Fibroblast of mammary gland (primary cell): ENCODE data around the gene DOP1B.

Experiments
- DNase-seq: peaks from one replicate; pipeline ENCODE4 v3.0.0-alpha.2; 2010; ENCODE audit warnings: low read depth
- H3K4me3 ChIP-seq: 2 replicates; pipeline ENCODE4 v1.5.1; 2011; ENCODE audit warnings: low read depth, mild to moderate bottlenecking, low read length, moderate library complexity; ENCODE audit not compliant: control insufficient read depth
- CTCF ChIP-seq: conservative IDR thresholded peaks from 2 replicates; pipeline ENCODE4 v1.5.1; 2011; ENCODE audit warnings: low read depth, low read length, inconsistent platforms; ENCODE audit not compliant: control insufficient read depth, insufficient read depth

DOP1B gene

DNA sequence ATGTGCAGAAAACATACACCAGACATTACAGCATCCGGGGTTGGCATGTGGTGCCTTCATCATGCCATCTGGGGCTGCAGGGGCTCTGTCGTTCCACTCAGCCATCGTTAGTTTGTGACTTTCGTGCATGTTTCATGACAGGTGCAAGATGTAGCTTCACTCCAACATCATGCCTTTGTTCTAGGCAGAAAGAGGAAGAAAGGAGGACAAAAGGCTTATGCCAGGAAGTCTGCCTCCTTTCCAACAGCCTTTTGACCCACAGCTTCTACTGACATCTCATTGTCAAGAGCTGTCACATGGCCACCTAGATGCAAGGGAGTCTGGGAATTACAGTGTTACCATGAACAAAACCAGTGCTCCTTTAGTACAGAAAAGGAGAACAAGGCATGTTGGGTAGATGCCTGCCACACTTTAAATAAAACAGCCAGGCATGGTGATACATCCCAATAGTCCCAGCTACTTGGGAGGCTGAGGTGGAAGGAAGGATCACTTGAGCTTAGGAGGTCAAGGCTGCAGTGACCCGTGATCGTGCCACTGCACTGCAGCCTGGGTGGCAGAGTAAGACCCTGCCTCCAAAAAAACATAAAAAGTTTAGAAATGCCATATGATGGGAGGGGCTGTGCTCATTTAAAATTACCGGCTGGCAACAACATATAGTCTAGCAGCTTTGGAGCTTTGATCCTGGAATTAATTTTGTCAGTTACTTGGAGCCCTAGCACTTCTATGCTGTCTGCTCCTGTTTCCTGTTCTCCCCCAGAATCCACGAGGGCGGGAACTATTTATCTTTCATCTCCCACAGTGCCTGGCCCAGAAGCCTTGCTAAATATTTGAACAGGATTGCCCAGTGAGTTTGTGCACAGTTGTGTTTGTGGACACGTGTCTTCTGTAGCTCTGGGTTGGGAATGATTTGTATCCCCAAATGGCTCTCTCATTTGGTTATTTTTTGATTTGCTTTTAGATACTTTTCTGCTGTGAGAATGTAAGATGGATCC is 7.4 kb downstream of the DOP1B start:
- no peak overlapping the region for H3K4me3 ChIP-seq
- no peak for DNase-seq
- TF ChIP-seq CTCF, result no peak

DNA sequence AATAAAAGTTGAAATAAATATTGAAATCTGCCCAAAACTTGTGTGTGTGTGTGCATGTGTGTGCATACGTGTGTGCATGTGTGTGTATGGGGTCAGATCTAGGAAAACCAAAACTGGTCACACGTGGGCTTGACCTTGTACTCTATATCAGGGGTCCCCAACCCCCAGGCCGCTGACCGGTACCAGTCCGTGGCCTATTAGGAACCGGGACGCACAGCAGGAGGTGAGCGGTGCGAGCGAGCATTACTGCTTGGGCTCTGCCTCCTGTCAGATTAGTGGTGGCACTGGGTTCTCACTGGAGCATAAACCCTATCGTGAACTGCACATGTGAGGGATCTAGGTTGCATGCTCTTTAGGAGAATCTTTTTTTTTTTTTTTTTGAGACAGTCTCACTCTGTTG is 8.7 kb downstream of the DOP1B start:
- H3K4me3 ChIP-seq, result no peak overlapping the region
- TF ChIP-seq CTCF, result no peak
- DNase-seq, result no peak

GRCh38 chr21:36166705-36167104 is 10.1 kb downstream of the DOP1B start:
- no peak for DNase-seq
- no peak for TF ChIP-seq CTCF
- H3K4me3 ChIP-seq, result no peak overlapping the region

DNA sequence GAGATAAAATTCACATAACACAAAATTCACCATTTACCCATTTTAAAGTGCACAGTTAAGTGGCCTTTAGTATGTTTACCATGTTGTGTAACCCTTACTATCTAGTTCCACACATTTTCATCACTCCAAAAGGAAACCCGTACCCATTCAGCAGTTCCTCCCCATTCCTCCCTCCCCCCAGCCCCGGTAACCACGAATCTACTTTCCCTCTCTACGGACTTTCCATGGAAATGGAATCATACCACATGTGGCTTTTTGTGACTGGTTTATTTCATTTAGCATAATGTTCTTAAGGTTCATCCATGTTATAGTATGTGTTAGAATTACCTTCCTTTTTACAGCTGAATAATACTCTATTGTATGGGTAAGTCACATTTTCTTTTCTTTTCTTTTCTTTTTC is 10.9 kb downstream of the DOP1B start:
- no peak for TF ChIP-seq CTCF
- DNase-seq, result no peak
- no peak overlapping the region for H3K4me3 ChIP-seq

DNA sequence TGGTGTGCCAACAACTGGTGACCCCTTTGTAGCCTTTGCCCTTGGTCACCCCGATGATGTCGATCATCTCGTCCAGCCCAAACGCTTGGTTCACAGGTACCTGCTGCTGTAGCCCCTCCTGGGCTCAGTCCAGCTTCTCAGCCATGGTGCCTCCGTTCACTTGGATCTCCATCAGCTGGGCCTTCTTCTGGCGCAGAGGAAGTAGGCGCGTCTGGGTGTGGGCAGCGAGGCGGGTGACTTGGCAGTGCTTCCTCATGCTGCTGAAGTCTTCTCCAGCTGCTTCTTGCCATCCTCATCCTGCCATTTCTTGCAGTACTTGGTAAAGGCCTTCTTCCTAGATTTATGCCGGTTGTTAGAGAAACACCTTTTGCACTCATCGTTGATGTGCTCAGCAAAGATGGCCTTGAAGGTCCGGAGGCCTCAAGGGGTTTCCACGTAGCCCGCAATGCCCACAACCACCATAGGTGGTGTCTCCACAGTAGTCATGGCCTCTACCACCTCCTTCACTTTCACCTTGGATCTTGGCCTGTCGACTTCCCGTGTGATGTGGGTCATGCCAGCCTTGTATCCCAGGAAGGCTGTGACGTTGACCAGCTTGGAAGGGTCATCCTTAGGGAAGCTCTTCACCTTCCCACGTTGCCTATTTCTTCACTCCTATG is 13.0 kb downstream of the DOP1B start:
- peak; percentile 5 for TF ChIP-seq CTCF
- DNase-seq, result no peak
- H3K4me3 ChIP-seq, result no peak overlapping the region

DNA sequence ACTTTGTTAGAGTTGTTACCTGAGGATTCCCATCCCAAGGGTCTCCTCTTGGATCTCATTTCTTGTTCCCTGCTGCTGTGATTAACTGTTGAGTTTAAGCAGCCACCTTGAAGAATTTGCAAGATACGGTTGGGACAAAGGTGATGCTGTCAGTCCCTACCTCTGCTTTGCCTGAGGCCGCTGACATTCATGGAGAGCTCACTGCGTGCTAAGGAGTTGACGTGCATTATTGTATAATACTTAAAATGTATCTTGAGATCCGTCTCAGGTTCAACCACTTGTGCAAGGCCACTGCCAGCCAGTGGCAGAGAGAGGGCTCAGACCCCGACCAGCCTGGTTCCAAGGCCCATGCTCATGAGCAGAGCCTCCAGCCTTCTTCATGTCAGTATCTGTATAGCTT is 14.2 kb downstream of the DOP1B start:
- no peak for TF ChIP-seq CTCF
- H3K4me3 ChIP-seq, result no peak overlapping the region
- DNase-seq, result no peak
